OCI-LY7 (cell line): ENCODE measurements around the gene LRBA. TPM values are rescaled to one million over a fixed set of nuclear protein-coding genes. Genes with fewer than 3 reads are reported as not detected.
"Not testable (repeated sequence)": the region's sequence is repeated elsewhere in the genome, so short reads cannot be mapped to it uniquely, and the experiment has no call there.

Experiments
- BruUV-seq: library from RNA; stranded (reverse); fragments of 400-500 nt; replicated peaks from 2 replicates; lab custom pipeline; 2021; lab: Mats Ljungman, UMichigan
- CTCF ChIA-PET: fragments of 300-600 bp; sonication (Branson Sonifier 250); formaldehyde crosslinking; loops from one replicate; lab custom pipeline; 2022; ENCODE audit warnings: antibody characterized with exemption; ENCODE audit not compliant: unreplicated experiment; lab: Charles Lee
- POLR2A ChIA-PET: fragments of 300-600 bp; sonication (Branson Sonifier 250); formaldehyde crosslinking; loops from one replicate; lab custom pipeline; 2022; ENCODE audit warnings: antibody characterized with exemption; lab: Charles Lee
- DNase-seq: peaks from one replicate; pipeline ENCODE4 v3.0.0-alpha.2; 2015; ENCODE audit warnings: low spot score
- H2AFZ ChIP-seq: fragments of 200-600 bp; sonication (generic), shearing (Covaris generic); 2 replicates; pipeline ENCODE4 v1.6.1; 2014; ENCODE audit warnings: mild to moderate bottlenecking, antibody characterized with exemption, low read length, moderate library complexity
- H3K27ac ChIP-seq: fragments of 200-600 bp; sonication (generic); 2 replicates; pipeline ENCODE4 v1.5.1; 2014; ENCODE audit warnings: mixed run types, low read depth, mild to moderate bottlenecking, moderate library complexity, low read length, inconsistent platforms; ENCODE audit not compliant: poor library complexity, severe bottlenecking
- H3K36me3 ChIP-seq: fragments of 200-600 bp; sonication (generic); 2 replicates; pipeline ENCODE4 v1.6.1; 2014; ENCODE audit warnings: mild to moderate bottlenecking, antibody characterized with exemption, low read length, moderate library complexity, mixed read lengths; ENCODE audit not compliant: insufficient read depth
- H3K4me1 ChIP-seq: fragments of 200-600 bp; sonication (generic); 2 replicates; pipeline ENCODE4 v1.5.1; 2014; ENCODE audit warnings: mild to moderate bottlenecking, low read length; ENCODE audit not compliant: insufficient read depth, poor library complexity, severe bottlenecking
- H3K4me2 ChIP-seq: fragments of 200-600 bp; sonication (generic); 2 replicates; pipeline ENCODE4 v1.6.1; 2014; ENCODE audit warnings: mild to moderate bottlenecking, low read length
- H3K4me3 ChIP-seq: fragments of 200-600 bp; sonication (generic); 2 replicates; pipeline ENCODE4 v1.5.1; 2014; ENCODE audit warnings: mild to moderate bottlenecking, low read depth, low read length; ENCODE audit not compliant: poor library complexity, severe bottlenecking
- H3K79me2 ChIP-seq: fragments of 200-600 bp; sonication (generic); 2 replicates; pipeline ENCODE4 v1.6.1; 2016; ENCODE audit warnings: low read depth, mild to moderate bottlenecking, low read length, moderate library complexity, mixed read lengths; ENCODE audit not compliant: insufficient read depth
- H3K9me2 ChIP-seq: fragments of 200-600 bp; sonication (generic); 2 replicates; pipeline ENCODE4 v1.6.1; 2016; ENCODE audit warnings: mild to moderate bottlenecking, low read length, mixed read lengths; ENCODE audit not compliant: insufficient read depth
- H3K9me3 ChIP-seq: fragments of 200-600 bp; sonication (generic); 2 replicates; pipeline ENCODE4 v1.6.1; 2014; ENCODE audit warnings: mild to moderate bottlenecking, mixed run types, low read length, mixed read lengths
- H4K20me1 ChIP-seq: fragments of 200-600 bp; sonication (generic); 2 replicates; pipeline ENCODE4 v1.6.1; 2014; ENCODE audit warnings: mild to moderate bottlenecking, antibody characterized with exemption, low read length, moderate library complexity, mixed read lengths; ENCODE audit not compliant: insufficient read depth
- EZH2phosphoT487 ChIP-seq: fragments of 200-600 bp; sonication (generic); IDR thresholded peaks from 2 replicates; pipeline ENCODE4 v1.6.1; 2018; ENCODE audit warnings: low read depth, borderline replicate concordance, mild to moderate bottlenecking, mixed run types, antibody characterized with exemption, low read length, moderate library complexity, mixed read lengths
- intact Hi-C: fragments of 100-400 bp; cut with micrococcal nuclease; formaldehyde crosslinking; loops from one replicate; pipeline ENCODE4 v1.10.0; 2022; ENCODE audit not compliant: unreplicated experiment
- total RNA-seq, 2 experiments: library from RNA; depleted of rRNA in 1 of 2; stranded (reverse); fragments of >200 nt in 1 of 2; shearing (Covaris generic) in 1 of 2; gene quantifications; 2 replicates each; pipeline ENCODE4 v1.2.3, GENCODE V29; 2014 to 2022
- TF ChIP-seq, protein P1 (sequence below): fragments of 200-600 bp; sonication (generic); conservative IDR thresholded peaks from 2 replicates; pipeline ENCODE4 v1.5.1; 2014; ENCODE audit warnings: mild to moderate bottlenecking, antibody characterized with exemption, low read length, moderate library complexity, mixed read lengths

Gene LRBA
- total RNA-seq, 2 experiments from 2014 or later: 60.4 to 66.7 TPM

DNA sequence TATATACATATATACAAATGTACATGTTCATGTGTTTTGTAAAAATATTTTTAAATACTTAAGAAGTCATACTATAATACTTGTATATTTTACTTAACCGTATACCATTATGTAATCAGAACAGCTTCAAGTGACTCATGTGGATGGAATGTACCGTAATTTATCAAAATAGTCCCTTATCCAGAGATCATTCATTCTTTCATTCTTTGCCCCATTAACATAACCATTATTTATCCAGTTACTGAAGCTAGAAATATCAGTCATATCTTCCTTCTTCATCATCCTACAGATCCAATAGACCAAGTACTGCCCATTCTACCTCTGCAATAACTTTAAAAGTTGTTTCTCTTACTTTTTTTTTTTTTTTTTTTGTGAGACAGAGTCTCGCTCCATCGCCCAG is 268.9 kb downstream of the LRBA start:
- BruUV-seq: no TSS peak
- no peaks in the 10 kb centered on the region for H3K79me2 ChIP-seq
- CTCF ChIA-PET: no interaction called here
- H2AFZ ChIP-seq: no peak overlapping the region
- H3K9me3 ChIP-seq: no peaks in the 10 kb centered on the region; the same call in 1 of the 2 replicates
- no peak for DNase-seq
- TF ChIP-seq, protein P1, sequence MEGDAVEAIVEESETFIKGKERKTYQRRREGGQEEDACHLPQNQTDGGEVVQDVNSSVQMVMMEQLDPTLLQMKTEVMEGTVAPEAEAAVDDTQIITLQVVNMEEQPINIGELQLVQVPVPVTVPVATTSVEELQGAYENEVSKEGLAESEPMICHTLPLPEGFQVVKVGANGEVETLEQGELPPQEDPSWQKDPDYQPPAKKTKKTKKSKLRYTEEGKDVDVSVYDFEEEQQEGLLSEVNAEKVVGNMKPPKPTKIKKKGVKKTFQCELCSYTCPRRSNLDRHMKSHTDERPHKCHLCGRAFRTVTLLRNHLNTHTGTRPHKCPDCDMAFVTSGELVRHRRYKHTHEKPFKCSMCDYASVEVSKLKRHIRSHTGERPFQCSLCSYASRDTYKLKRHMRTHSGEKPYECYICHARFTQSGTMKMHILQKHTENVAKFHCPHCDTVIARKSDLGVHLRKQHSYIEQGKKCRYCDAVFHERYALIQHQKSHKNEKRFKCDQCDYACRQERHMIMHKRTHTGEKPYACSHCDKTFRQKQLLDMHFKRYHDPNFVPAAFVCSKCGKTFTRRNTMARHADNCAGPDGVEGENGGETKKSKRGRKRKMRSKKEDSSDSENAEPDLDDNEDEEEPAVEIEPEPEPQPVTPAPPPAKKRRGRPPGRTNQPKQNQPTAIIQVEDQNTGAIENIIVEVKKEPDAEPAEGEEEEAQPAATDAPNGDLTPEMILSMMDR: no peak
- TF ChIP-seq EZH2phosphoT487: no peak
- no peak overlapping the region for H3K27ac ChIP-seq
- H3K4me3 ChIP-seq: no peak overlapping the region
- POLR2A ChIA-PET: interaction anchor here (0.7 kb wide), 1 partner anchor 16 kb away, joined by 8 read pairs; no protein-coding TSS in a partner anchor
- no peaks in the 10 kb centered on the region for H4K20me1 ChIP-seq
- intact Hi-C loops: no loop called here
- no peaks in the 10 kb centered on the region for H3K4me1 ChIP-seq
- H3K36me3 ChIP-seq: no peaks in the 10 kb centered on the region
- no peaks in the 10 kb centered on the region for H3K9me2 ChIP-seq
- H3K4me2 ChIP-seq: no peak overlapping the region

GRCh38 chr4:150744570-150744969 is 270.5 kb downstream of the LRBA start:
- no peak overlapping the region for H3K4me3 ChIP-seq
- no peak overlapping the region for H3K4me2 ChIP-seq
- no peaks in the 10 kb centered on the region; the same call in 1 of the 2 replicates for H3K9me3 ChIP-seq
- no peaks in the 10 kb centered on the region for H3K9me2 ChIP-seq
- no peak overlapping the region for H2AFZ ChIP-seq
- H3K79me2 ChIP-seq: no peaks in the 10 kb centered on the region
- DNase-seq: no peak
- intact Hi-C loops: no loop called here
- H3K4me1 ChIP-seq: no peaks in the 10 kb centered on the region
- POLR2A ChIA-PET: interaction anchor here (0.6 to 1.2 kb wide), 2 partner anchors 9 to 429 kb away, joined by 3 read pairs; no protein-coding TSS in a partner anchor
- TF ChIP-seq EZH2phosphoT487: no peak
- TF ChIP-seq, protein P1: no peak
- H3K27ac ChIP-seq: no peak overlapping the region
- no peaks in the 10 kb centered on the region for H3K36me3 ChIP-seq
- H4K20me1 ChIP-seq: no peaks in the 10 kb centered on the region
- CTCF ChIA-PET: no interaction called here
- BruUV-seq: no TSS peak

DNA sequence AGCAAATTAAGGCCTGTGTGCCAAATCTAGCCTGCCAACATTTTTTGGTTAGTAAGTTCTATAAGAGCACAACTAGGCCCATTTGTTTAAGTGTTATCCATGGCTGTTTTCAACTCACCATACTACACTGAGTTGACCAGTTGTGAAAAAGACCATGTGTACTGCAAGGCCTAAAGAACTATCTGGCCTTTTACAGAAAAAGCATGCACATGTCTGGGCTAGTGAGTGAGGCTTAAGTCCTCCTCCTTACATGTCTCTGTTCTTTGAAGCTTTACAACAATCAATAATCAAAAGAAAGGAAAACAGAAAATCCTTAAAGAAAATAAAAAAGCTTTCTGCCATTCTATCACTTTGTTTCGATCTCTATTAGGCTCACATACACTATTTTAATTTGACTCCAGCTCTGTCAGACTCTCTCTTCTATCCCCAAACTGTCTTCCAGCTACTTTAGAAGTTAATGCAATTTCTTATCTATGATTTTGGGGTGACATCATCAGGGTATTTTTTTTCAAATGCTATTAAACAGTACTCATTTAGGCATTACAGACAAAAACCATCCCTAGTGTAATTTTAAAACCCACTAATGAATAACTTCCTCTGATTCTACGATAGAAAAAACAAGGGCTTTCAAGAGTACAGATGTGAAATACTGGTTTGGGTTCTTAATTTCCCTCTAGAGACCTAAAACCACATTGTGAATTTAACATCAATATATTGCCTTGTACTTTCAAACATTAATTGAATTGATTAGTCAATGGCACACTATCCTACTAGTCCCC is 271.3 kb downstream of the LRBA start:
- TF ChIP-seq, protein P1: no peak
- no peak for TF ChIP-seq EZH2phosphoT487
- ChIA-PET POLR2A (interaction anchor here (1.1 to 1.2 kb wide), 2 partner anchors 10 to 33 kb away, joined by 3 to 4 read pairs; no protein-coding TSS in a partner anchor), CTCF (no interaction called here)

DNA sequence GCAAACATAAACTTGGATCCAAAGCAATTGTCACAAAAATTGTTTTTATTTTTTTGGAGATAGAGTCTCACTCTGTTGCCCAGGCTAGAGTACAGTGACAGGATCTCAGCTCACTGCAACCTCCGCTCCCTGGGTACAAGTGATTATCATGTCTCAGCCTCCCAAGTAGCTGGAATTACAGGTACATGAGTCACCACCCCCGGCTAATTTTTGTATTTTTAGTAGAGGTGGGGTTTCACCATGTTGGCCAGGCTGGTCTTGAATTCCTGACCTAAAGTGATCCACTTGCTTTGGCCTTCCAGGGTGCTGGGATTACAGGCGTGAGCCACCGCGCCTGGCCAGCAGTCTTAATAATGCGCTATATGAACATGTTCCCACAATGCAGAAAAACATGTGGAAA is 272.2 kb downstream of the LRBA start:
- H3K4me2 ChIP-seq, H3K79me2 ChIP-seq, H3K36me3 ChIP-seq, CTCF ChIA-PET, POLR2A ChIA-PET, BruUV-seq, H4K20me1 ChIP-seq, H3K4me1 ChIP-seq, H3K4me3 ChIP-seq, DNase-seq, H3K9me2 ChIP-seq, intact Hi-C loops, H2AFZ ChIP-seq, H3K9me3 ChIP-seq, H3K27ac ChIP-seq: not testable (repeated sequence)

More for the DNA sequence above, 271.3 kb downstream of the LRBA start:
- no peak overlapping the region for H2AFZ ChIP-seq
- no peaks in the 10 kb centered on the region for H3K36me3 ChIP-seq
- no peaks in the 10 kb centered on the region for H3K79me2 ChIP-seq
- no peak overlapping the region for H3K4me2 ChIP-seq
- H4K20me1 ChIP-seq: no peaks in the 10 kb centered on the region
- no peak overlapping the region for H3K4me3 ChIP-seq
- intact Hi-C loops: no loop called here
- H3K9me3 ChIP-seq: no peaks in the 10 kb centered on the region; the same call in 1 of the 2 replicates
- DNase-seq: no peak
- no peaks in the 10 kb centered on the region for H3K4me1 ChIP-seq
- BruUV-seq: no TSS peak
- no peaks in the 10 kb centered on the region for H3K9me2 ChIP-seq
- no peak overlapping the region for H3K27ac ChIP-seq
